Suprapubic skin (tissue), 4 donors: ENCODE data around the gene PTPRN2.

ENCODE experiments used
- EP300 ChIP-seq: sonication (generic); formaldehyde crosslinking; IDR thresholded peaks from one replicate; pipeline ENCODE4 v1.6.1; 2017; ENCODE audit warnings: antibody characterized with exemption
- POLR2A ChIP-seq, 2 donors: fragments of 450-650 bp; IDR thresholded peaks; one replicate each; pipeline ENCODE4 v1.6.1; 2017; ENCODE audit warnings: antibody characterized with exemption in 2 of 2, mild to moderate bottlenecking in 2 of 2, moderate library complexity in 2 of 2
- POLR2AphosphoS5 ChIP-seq, 3 donors: sonication (generic); formaldehyde crosslinking; IDR thresholded peaks; one replicate each; pipeline ENCODE4 v1.6.1; 2017; ENCODE audit warnings: antibody characterized with exemption in 3 of 3
- TF ChIP-seq, protein P1 (sequence below), 2 donors: fragments of 200-600 bp in 1 of 2; fragments of 450-650 bp in 1 of 2; sonication (generic) in 1 of 2; IDR thresholded peaks; one replicate each; pipeline ENCODE4 v1.5.1; 2016 to 2019; ENCODE audit warnings: antibody characterized with exemption in 2 of 2, mild to moderate bottlenecking in 1 of 2, moderate library complexity in 1 of 2

DNA sequence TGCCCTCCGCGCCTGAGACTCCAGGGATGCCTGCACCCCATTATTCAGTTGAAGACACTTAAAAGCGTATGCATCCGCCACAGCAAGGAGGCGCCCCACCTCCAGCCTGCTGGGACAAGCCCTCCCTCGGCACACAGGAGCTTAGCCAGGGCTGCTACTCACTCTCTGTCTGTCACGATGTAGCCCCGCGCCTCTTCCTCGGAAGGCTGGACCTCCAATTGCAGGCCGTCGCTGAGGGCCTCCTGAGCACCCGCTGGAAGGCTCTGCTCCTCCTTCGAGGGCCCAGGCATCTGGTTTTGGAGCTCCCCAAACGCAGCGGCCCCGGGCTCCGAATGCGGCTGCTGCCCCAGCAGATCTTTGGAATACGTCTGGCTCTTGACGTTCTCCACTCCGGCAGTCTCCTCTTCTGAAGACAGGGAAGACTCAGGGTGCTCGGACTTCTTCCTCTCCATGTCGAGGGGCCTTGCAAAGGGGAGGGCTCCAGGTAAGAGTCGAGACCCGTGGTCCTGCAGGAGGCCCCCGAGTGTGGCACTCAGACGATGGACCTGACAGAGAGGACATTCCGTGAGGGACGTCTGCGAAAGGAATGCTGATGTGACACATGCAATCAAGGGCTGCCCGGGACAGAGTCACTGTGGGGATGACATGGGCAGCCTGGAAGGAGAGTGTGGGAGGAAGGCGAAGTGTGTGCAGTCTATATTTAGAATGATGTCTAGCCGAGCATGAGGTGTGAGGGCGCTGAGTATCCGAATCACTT lies 453.9 kb downstream of the PTPRN2 start:
- TF ChIP-seq, protein P1, sequence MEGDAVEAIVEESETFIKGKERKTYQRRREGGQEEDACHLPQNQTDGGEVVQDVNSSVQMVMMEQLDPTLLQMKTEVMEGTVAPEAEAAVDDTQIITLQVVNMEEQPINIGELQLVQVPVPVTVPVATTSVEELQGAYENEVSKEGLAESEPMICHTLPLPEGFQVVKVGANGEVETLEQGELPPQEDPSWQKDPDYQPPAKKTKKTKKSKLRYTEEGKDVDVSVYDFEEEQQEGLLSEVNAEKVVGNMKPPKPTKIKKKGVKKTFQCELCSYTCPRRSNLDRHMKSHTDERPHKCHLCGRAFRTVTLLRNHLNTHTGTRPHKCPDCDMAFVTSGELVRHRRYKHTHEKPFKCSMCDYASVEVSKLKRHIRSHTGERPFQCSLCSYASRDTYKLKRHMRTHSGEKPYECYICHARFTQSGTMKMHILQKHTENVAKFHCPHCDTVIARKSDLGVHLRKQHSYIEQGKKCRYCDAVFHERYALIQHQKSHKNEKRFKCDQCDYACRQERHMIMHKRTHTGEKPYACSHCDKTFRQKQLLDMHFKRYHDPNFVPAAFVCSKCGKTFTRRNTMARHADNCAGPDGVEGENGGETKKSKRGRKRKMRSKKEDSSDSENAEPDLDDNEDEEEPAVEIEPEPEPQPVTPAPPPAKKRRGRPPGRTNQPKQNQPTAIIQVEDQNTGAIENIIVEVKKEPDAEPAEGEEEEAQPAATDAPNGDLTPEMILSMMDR (IDR thresholded peaks at IDR 0.05) = no peak
- TF ChIP-seq EP300 = no peak
- TF ChIP-seq POLR2A (IDR thresholded peaks at IDR 0.05) = no peak
- TF ChIP-seq POLR2AphosphoS5 (IDR thresholded peaks at IDR 0.05) = no peak
